Fibroblast of lung (primary cell): ENCODE results near the gene MVP.

Experiments
- CTCF ChIP-seq, 2 donors: IDR thresholded peaks in 1 of 2; conservative IDR thresholded peaks in 1 of 2; 1 replicate in 1 of 2; 2 replicates in 1 of 2; pipeline ENCODE4 v1.5.1; 2011 to 2012; ENCODE audit warnings: low read length in 2 of 2, control low read depth in 1 of 2, inconsistent platforms in 1 of 2, low read depth in 1 of 2, mild to moderate bottlenecking in 1 of 2
- EZH2 ChIP-seq: IDR thresholded peaks from 2 replicates; pipeline ENCODE4 v1.5.1; 2012; ENCODE audit warnings: low read length, control low read depth, mild to moderate bottlenecking; ENCODE audit errors: missing control alignments

GRCh38 chr16:29892458-29892813 lies 72.2 kb downstream of the MVP start:
- no peak for TF ChIP-seq EZH2
- no peak for TF ChIP-seq CTCF (conservative IDR thresholded peaks at IDR 0.05 in 1 of 2, IDR thresholded peaks at IDR 0.05 in 1 of 2; ENCODE audit: low read depth in 1 of 2, low read length in 2 of 2)
